ENCODE results near the gene CETP. TPM values are rescaled to one million over a fixed set of nuclear protein-coding genes. Genes with fewer than 3 reads are reported as not detected.
"Not testable (repeated sequence)": the region's sequence is repeated elsewhere in the genome, so short reads cannot be mapped to it uniquely, and the experiment has no call there.

CETP gene
- total RNA-seq, 1 donor from 2014 or later = 18.5 TPM

DNA sequence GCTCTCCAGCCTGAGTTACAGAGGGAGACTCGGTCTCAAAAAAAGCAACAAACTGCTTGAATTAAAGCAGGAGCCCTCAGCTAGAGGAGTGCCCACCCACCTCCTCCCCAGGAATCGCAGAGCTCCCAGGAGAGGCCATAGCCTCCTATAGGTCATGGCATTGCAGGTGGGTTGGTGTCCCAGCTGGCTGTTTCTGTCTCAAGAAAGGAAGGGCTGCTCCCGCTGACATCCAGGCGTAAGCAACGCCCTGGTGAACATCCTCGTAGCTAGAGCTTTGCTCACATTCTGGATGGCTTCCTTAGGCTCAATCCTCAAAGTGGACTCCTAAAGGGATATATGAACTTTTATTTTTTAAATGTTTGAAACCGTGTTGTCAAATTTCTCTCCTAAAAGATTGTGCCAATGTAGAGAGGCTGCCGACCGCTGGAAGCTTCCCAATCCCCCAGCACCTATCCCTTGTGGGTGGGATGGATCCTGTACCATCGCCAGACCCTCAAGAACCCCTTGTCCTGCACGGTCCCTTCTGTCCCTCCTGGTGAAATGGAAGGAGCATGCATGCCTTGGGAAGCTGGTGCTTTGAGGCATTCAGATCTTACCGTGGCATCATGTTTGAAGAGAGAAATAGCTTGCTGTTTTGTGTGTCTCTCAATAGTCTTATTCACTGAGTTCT is 33.5 kb downstream of the CETP start:
- DNase-seq (ENCODE audit: extremely low read depth, low read depth, low spot score) = no peak

DNA sequence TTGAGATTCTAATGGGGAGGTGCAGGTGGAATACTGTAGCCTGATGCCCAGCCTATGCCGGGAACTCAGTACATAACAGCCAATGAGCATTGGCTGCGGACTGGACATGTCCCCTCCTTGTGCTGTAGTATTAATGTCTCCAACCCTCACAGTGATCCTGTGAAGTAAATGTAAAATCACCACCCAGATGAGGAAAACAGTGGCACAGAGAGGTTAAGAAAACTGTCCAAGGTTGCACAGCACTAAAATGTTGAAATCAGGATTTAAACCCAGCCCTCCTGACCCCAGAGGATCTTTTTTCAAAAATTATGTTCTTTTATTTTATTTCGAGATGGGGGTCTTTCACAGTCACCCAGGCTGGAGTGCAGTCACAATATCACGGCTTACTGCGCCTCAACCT is 35.5 kb downstream of the CETP start:
- no peak for DNase-seq (ENCODE audit: extremely low read depth, low read depth, low spot score)

- DNase-seq (ENCODE audit: extremely low read depth, low read depth, low spot score) = no peak
Measured at GRCh38 chr16:56997931-56998330, 36.2 kb downstream of the CETP start.

GRCh38 chr16:56998352-56998751 is 36.6 kb downstream of the CETP start:
- DNase-seq (ENCODE audit: extremely low read depth, low read depth, low spot score) = no peak

DNA sequence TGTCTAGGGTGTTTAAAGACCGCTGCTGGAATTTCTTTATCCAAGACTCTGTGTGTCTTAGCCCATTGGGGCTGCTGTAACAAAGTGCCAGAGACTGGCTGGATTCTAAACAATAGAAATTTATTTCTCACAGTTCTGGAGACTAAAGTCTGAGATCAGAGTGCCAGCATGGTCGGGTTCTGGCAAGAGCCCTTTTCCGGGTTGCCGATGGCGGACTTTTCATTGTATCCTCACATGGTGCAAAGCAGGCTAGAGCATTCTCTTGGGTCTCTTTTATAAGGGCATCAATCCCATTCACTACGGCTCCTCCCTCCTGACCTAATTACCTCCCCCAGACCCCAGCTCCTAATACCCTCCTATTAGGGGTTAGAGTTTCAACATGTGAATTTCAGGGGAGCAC is 37.1 kb downstream of the CETP start:
- no peak for DNase-seq (ENCODE audit: extremely low read depth, low read depth, low spot score)

GRCh38 chr16:56999409-57000270 is 37.9 kb downstream of the CETP start:
- no peak for DNase-seq (ENCODE audit: extremely low read depth, low read depth, low spot score)

DNA sequence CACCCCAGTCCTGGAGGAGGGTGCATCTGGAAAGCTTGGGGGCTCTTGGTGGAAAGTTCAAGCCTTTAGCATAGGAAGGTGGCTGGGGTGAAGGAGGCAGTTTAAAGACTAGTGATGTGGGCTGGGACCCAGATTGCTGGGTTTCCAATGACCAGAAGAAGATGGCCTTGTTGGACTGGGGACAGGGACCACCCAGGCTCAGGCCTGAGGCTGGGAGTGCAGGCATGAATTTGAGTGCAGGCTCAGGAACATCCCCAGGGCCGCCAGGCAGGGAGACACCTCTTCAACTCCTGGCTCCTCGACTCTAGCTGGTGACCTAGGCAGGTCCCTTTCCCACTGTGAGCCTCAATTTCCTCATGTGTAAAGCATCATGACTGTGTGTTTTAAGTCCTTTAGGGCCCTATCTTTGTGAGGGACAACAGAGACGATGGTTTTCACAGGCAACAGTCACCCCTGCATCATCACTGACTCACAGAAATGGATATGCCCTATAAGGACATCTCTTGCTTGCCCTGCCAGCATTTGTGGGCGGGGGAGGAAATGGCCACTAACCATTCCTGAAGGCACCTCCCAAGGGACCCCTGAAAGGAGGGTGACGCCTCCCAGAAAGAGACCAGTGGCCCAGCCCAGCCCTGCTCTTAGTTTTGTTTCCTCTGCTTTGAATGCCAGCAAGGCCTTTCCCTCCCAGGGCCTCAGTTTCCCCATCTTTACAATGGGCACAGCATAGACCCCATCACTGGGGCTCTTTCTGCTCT is 38.7 kb downstream of the CETP start:
- DNase-seq (ENCODE audit: extremely low read depth, low read depth, low spot score) = peak; percentile 77

GRCh38 chr16:57001026-57001679 is 39.4 kb downstream of the CETP start:
- DNase-seq (ENCODE audit: extremely low read depth, low read depth, low spot score) = no peak

GRCh38 chr16:57003439-57004386 is 42.0 kb downstream of the CETP start:
- no peak for DNase-seq (ENCODE audit: extremely low read depth, low read depth, low spot score)

DNA sequence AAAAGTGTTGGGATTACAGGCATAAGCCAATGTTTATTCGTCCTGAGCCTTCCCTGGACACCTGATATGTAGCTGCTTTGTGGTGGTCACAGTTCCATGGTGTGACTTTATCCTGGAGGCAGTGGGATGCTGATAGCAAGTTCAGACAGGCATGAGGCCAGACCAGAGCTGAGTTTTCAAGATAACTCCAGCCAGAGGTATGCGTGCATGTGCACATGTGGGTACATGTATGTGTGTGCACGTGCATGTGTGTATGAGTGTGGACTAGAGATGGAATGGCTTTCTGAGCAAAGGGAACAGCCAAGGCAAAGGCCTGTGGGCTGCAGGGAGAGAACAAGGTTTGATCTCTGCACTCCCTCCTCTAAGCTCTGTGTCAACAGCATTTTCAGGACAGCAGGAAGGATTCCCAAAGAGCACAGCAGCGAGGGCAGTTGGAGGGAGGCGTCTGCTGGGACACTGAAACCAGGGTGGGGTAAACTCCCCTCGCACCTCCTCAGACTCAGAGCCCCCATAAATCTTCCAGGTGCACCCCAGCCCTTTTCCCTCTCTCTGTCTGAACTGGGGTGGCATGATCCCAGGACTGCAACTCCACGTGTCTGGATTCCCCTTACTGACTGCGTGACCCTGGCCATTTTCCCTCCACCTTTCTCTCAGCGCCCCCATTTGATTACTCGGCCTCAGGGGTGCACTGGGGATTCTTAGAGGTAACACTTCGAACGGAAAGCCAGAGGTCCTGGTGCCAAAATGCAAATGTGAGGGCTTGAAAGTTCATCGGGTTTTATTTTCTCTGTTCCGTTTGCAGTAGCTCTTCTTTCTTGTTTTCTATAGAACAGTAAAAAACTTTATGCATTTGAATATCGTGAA is 42.9 kb downstream of the CETP start:
- DNase-seq (ENCODE audit: extremely low read depth, low read depth, low spot score) = no peak

DNA sequence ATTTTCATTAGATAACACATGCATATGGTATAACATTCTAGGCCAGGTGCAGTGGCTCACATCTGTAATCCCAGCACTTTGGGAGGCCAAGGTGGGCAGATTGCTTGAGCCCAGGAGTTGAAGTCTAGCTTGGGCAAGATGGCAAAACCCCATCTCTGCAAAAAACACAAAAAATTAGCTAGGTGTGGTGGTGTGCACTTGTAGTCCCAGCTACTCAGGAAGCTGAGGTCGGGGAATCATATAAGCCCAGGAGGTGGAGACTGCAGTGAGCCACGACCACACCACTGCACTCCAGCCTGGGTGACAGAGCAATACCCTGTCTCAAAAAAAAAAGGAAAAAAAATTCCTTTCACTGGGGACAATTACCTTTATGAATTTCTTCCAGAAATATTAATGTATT is 43.8 kb downstream of the CETP start:
- DNase-seq (ENCODE audit: extremely low read depth, low read depth, low spot score) = not testable (repeated sequence)

DNA sequence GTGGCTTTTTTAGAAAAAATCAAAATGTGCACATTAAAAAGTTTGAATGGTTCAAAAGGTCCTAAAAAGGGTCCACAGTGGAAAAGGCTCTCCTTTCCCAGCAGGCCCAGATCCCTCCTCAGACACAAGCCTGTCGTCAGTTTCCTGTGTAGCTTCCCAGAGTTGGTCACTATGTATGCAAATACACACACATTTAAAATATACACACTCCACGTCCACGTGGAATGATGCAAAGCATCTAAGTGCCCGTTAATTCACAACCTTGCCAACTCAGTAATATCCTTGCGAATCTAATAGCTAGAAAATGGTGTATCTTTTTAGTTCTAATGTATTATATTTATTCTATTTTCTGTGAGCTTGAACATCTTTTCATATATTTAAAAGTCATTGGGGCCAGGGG is 45.3 kb downstream of the CETP start:
- DNase-seq (ENCODE audit: extremely low read depth, low read depth, low spot score) = no peak

DNA sequence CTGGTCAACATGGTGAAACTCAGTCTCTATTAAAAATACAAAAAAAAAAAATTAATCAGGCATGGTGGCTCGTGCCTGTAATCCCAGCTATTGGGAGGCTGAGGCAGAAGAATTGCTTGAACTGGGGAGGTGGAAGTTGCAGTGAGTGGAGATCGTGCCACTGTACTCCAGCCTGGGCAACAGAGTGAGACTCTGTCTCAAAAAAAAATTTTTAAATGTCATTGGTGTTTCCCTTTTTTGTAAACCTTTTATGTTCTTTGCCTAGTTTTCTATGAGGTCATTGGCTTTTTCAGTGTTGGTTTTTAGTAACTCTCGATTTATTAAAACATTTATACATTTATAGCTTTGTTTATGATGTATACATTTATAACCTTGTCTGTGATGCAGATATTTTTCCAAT is 45.8 kb downstream of the CETP start:
- no peak for DNase-seq (ENCODE audit: extremely low read depth, low read depth, low spot score)

GRCh38 chr16:57008440-57008839 is 46.7 kb downstream of the CETP start:
- no peak for DNase-seq (ENCODE audit: extremely low read depth, low read depth, low spot score)

- DNase-seq (ENCODE audit: extremely low read depth, low read depth, low spot score) = no peak
Measured at GRCh38 chr16:57009643-57010170, 48.0 kb downstream of the CETP start.

- DNase-seq (ENCODE audit: extremely low read depth, low read depth, low spot score) = no peak
Measured at GRCh38 chr16:57012353-57012752, 50.6 kb downstream of the CETP start.

GRCh38 chr16:57013229-57013628 is 51.5 kb downstream of the CETP start:
- DNase-seq (ENCODE audit: extremely low read depth, low read depth, low spot score) = no peak

DNA sequence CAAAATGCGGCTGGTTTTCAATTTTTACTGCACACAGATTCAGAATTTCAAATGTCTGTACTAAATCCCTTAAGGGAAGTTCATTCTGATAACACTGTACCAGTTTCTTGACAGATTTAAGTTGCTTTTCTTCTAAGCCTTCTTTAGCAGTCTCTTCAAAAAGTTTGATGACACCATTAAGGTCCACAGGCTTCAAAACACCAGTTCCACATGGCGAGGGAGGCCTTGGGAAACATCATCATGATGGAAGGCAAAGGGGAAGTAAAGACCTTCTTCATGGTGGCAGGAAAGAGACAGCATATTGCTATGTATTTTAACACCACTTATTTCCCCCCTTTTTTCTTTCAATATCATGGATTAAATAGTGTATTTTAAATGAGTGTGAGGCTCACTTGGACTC is 52.2 kb downstream of the CETP start:
- no peak for DNase-seq (ENCODE audit: extremely low read depth, low read depth, low spot score)

- DNase-seq (ENCODE audit: extremely low read depth, low read depth, low spot score) = no peak
Measured at GRCh38 chr16:57016301-57016700, 54.6 kb downstream of the CETP start.

All from glomerular endothelial cell (primary cell).